GM12875 (cell line): ENCODE measurements around the gene CD164.

Source experiments
- H3K4me3 ChIP-seq: one replicate; pipeline ENCODE4 v1.5.1; 2011; ENCODE audit warnings: low read depth, low read length, control low read depth
- TF ChIP-seq, protein P1 (sequence below): IDR thresholded peaks from 2 replicates; pipeline ENCODE4 v1.5.1; 2011; ENCODE audit warnings: low read depth, mild to moderate bottlenecking, control low read depth, inconsistent platforms, low read length, moderate library complexity, borderline replicate concordance; ENCODE audit not compliant: insufficient read depth

The CD164 gene

DNA sequence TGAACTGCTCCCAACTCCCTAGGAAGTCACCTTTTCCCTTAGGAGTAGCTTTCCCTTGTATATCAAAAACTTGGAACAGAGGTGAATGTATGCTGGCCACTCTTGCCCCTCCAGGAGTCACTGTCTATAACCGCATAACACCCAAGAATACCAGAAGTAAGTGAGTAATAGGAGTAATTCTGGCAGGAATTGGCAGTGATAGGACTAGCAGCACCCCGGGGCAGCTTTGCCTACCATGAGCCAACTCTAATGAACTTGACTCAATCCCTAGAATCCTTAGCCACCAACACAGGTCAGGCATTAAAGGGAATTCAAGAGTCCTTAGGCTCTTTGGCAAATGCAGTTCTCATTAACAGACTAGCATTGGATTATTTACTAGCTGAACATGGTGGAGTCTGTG lies 28.8 kb upstream of the CD164 start:
- no peak overlapping the region for H3K4me3 ChIP-seq
- TF ChIP-seq, protein P1, sequence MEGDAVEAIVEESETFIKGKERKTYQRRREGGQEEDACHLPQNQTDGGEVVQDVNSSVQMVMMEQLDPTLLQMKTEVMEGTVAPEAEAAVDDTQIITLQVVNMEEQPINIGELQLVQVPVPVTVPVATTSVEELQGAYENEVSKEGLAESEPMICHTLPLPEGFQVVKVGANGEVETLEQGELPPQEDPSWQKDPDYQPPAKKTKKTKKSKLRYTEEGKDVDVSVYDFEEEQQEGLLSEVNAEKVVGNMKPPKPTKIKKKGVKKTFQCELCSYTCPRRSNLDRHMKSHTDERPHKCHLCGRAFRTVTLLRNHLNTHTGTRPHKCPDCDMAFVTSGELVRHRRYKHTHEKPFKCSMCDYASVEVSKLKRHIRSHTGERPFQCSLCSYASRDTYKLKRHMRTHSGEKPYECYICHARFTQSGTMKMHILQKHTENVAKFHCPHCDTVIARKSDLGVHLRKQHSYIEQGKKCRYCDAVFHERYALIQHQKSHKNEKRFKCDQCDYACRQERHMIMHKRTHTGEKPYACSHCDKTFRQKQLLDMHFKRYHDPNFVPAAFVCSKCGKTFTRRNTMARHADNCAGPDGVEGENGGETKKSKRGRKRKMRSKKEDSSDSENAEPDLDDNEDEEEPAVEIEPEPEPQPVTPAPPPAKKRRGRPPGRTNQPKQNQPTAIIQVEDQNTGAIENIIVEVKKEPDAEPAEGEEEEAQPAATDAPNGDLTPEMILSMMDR = no peak

DNA sequence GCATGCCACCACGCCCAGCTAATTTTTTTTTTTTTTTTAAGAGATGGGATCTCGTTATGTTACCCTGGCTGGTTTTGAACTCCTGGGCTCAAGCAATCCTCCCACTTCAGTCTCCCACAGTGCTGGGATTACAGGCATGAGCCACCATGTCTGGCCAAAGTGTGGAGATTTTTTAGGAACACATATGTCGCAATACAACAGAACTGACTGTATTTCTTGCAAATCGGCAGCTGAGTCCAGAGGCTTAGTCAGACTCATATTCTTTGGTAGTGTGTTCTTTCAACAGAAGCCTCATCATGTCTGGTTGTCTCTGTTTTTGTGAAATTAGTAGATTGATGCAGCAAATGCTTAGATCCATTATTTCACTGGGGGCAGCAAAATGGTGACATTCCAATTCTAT lies 23.9 kb upstream of the CD164 start:
- TF ChIP-seq, protein P1 = no peak

DNA sequence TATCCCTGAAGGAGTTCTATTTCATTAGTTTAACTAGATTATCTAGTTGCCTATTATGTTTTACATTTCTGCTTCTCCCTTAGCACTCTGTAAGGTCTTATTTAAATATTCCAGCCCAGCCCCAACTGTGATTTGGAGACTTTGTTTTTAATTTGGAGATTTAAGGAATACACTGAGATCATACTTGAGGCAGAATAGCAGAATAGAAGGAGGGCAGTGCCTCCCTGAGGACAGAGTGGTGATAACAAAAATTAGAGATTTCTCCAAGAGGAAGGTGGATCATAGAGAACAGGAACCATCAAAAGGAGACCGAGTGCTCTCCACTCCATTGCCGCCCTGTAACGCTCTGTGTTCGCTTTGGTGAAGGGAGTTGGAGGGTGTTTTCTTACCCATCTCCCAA lies 14.8 kb upstream of the CD164 start:
- TF ChIP-seq, protein P1 = no peak

More for the DNA sequence above, 23.9 kb upstream of the CD164 start:
- H3K4me3 ChIP-seq = no peak overlapping the region

DNA sequence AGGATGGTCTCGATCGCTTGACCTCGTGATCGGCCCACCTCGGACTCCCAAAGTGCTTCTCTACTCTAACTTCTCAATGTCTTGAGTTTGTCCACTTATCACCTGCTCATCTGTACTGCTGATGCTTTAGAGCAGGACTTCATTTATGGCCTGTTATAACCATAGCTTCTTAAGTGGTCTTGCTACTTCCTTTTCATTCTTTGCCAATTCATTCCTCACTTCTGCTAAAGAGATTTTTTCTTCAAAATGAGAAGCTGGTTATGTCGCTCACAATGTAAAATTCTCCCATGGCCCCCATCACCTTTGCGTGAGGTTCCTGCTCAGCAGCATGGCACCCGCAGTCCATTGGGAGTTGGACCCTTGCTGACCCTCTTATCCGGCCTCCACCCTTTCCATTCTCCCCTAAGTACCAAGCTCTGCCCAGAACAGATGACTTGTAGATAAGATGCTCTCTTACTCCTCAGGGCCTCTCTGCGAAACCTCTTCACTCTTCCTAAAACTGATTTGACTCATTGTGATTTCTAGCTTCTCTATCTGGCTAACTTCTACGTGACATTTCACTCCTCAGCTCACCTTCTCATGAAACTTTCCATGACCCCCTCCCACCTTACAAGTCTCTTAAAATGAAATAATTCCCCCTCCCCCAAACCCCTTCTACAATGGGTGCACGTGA lies 13.9 kb upstream of the CD164 start:
- TF ChIP-seq, protein P1 = no peak
- H3K4me3 ChIP-seq = no peak overlapping the region

More for the DNA sequence above, 14.8 kb upstream of the CD164 start:
- no peak overlapping the region for H3K4me3 ChIP-seq

DNA sequence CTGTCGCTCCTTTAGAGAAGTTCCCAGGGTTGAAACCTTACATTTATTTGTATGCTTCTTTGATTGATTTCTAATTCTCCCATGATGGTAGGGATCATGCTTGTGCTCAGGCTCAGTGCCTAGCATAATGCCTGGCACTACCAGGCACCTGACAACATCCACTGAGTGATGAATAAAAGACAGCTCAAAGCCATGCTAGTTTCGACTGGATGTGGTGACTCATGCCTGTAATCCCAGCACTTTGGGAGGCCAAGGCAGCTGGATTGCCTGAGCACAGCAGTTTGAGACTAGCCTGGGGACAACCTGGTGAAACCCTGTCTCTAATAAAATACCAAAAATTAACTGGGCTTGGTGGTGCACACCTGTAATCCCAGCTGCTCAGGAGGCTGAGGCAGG lies 11.6 kb upstream of the CD164 start:
- TF ChIP-seq, protein P1 = no peak

DNA sequence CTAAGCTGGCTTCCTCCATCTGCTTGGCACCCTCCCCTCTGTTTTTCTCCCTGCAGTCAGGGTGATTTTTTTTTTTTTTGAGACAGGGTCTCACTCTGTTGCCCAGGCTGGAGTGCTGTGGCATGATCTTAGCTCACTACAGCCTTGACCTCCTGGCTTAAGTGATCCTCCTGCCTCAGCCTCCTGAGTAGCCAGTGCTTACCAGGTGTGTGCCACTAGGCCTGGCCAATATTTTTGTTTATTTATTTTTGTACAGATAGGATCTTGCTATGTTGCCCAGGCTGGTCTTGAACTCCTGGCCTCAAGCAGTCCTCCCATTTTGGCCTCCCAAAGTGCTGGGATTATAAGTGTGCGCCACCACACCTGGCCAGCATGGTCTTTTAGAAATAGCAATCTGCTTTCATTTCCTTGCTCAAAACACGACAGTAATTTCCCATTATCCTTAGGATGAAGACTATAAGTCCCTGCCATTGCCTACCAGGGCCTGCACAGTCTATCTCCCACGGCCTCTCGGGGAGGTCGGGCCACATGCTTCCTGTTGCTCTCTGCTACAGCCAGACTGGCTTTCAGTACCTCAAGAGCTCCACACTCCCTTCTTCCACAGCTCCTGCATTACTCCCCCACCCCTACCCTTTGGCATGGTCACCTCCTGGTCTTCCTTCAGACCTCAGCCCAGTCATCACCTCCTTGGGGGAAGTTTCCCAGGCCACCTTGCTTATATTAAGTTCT lies 11.1 kb upstream of the CD164 start:
- TF ChIP-seq, protein P1 = no peak
- no peak overlapping the region for H3K4me3 ChIP-seq

More for the DNA sequence above, 11.6 kb upstream of the CD164 start:
- H3K4me3 ChIP-seq = no peak overlapping the region

DNA sequence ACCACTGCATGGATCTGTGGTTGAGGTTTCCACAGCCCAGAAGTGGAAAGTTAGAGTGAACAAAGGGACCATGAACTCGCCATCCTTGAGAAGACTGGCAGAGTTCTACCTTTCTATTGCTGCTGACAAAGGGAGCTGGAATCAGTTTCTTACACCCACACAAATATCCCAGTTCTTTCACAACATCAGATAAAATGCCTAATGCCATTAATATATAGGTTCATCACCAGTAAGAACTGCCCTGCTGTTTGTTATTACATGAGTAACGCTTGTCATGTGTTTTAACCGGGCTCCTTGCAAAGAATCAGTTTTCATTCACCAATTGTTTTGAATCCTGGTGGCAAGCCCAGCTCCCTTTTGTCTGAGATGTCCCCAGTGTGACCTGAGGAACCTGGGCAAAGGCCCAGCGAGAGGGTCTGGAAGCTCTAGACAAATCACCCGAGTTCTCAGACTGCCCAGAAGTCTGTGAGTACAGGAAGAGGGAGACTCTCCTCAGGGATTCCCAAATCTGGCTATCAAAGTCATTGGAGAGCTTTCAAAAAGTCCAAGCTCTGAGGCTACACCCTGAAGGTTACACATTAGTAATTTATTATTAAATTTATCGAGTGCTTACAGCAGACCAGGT lies 7.5 kb upstream of the CD164 start:
- H3K4me3 ChIP-seq = no peak overlapping the region
- TF ChIP-seq, protein P1 = no peak
